GM12864 (cell line): ENCODE measurements around the gene C4orf46.

Experiments
- DNase-seq: peaks from one replicate; pipeline ENCODE4 v3.0.0-alpha.2; 2011; ENCODE audit warnings: low read depth
- H3K4me3 ChIP-seq: 2 replicates; pipeline ENCODE4 v1.5.1; 2011; ENCODE audit warnings: mild to moderate bottlenecking, low read depth, low read length, control low read depth
- TF ChIP-seq, protein P1 (sequence below): IDR thresholded peaks from 2 replicates; pipeline ENCODE4 v1.5.1; 2011; ENCODE audit warnings: low read depth, mild to moderate bottlenecking, moderate library complexity, low read length, control low read depth, inconsistent platforms; ENCODE audit errors: missing control alignments

C4orf46 gene

DNA sequence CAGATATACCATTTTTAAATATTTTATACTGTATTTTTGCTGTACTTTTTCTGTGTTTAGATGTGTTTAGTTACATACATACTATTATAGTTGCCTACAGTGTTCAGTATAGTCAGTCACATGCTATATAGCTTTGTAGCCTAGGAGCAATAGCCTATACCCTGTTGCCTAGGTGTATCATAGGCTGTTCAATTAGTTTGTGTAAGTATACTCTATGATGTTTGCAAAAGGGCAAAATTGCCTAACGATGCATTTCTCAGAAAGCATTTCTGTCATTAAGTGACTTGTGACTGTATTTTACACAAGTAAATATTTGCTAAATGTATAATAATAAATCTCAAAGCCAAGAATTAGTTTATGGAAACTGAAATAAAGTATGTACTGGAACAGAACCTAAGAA, 9.9 kb upstream of the C4orf46 start:
- TF ChIP-seq, protein P1, sequence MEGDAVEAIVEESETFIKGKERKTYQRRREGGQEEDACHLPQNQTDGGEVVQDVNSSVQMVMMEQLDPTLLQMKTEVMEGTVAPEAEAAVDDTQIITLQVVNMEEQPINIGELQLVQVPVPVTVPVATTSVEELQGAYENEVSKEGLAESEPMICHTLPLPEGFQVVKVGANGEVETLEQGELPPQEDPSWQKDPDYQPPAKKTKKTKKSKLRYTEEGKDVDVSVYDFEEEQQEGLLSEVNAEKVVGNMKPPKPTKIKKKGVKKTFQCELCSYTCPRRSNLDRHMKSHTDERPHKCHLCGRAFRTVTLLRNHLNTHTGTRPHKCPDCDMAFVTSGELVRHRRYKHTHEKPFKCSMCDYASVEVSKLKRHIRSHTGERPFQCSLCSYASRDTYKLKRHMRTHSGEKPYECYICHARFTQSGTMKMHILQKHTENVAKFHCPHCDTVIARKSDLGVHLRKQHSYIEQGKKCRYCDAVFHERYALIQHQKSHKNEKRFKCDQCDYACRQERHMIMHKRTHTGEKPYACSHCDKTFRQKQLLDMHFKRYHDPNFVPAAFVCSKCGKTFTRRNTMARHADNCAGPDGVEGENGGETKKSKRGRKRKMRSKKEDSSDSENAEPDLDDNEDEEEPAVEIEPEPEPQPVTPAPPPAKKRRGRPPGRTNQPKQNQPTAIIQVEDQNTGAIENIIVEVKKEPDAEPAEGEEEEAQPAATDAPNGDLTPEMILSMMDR, result no peak
- DNase-seq, result no peak

DNA sequence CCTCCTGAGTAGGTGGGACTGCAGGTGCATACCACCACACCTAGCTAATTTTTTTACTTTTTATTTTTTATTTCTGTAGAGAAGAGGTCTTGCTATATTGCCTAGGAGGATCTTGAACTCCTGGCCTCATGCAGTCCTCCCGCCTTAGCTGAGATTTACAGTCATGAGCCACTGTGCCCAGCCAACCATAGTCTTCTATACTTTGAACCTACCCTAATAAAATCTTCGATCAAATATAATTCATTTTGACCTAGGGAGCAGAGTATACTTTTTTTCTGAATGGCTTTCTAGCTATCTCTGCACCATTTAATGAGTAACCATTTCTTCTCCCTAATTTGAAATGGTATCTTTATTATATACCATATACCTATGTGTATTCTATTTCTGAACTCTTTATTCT, 7.1 kb upstream of the C4orf46 start:
- no peak for DNase-seq
- TF ChIP-seq, protein P1, result no peak
- H3K4me3 ChIP-seq, result no peak overlapping the region

More for the DNA sequence above, 9.9 kb upstream of the C4orf46 start:
- no peak overlapping the region for H3K4me3 ChIP-seq

- TF ChIP-seq, protein P1, result no peak
- no peak for DNase-seq
- no peak overlapping the region for H3K4me3 ChIP-seq
Measured at GRCh38 chr4:158676076-158676475, 4.4 kb upstream of the C4orf46 start.

DNA sequence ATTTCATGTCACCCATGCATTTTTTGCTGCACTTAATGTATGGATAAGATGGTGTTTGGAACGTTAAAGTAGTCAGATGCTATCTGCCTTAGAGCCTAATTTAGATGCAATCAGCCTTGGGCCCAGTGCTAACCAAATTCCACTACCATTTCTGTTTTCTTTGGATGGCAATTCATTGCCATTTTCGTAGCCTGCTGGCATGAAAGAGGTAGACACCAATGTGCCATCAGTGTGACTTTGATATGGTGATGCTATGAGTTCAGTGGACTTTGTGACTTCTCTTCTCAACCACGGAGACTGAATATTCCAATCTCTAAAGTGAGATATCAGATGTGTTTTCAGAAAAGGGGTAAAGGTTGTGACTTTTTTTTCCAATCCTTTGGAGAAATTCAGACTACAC, 1.9 kb upstream of the C4orf46 start:
- TF ChIP-seq, protein P1, result no peak
- DNase-seq, result no peak
- H3K4me3 ChIP-seq, result no peak overlapping the region

GRCh38 chr4:158671915-158672806, 474 bp upstream of the C4orf46 start, which contains the start of gene ETFDH:
TSS of gene ETFDH (plus strand) at chr4:158672296. CDS start at chr4:158672457, 161 bp downstream.
- H3K4me3 ChIP-seq, result peak within 1 kb of the TSS; percentile 77
- TF ChIP-seq, protein P1, result peak; percentile 64
- peak; percentile 98 for DNase-seq

- H3K4me3 ChIP-seq, result peak overlapping the region; percentile 77
- TF ChIP-seq, protein P1, result no peak
- peak; percentile 36 for DNase-seq
Measured at GRCh38 chr4:158670975-158671664, 567 bp downstream of the C4orf46 start.
